Fibroblast of skin of scalp (primary cell): ENCODE data around the gene ARHGAP22.

ENCODE experiments used
- DNase-seq: peaks from one replicate; pipeline ENCODE4 v3.0.0-alpha.2; 2013

The ARHGAP22 gene

GRCh38 chr10:48495282-48496045, 109.4 kb downstream of the ARHGAP22 start:
- DNase-seq = no peak

- no peak for DNase-seq
Observed at GRCh38 chr10:48494611-48495010, 110.3 kb downstream of the ARHGAP22 start.

GRCh38 chr10:48494073-48494472, 110.8 kb downstream of the ARHGAP22 start:
- no peak for DNase-seq

- no peak for DNase-seq
Observed at GRCh38 chr10:48493083-48493871, 111.6 kb downstream of the ARHGAP22 start.

GRCh38 chr10:48492201-48492600, 112.7 kb downstream of the ARHGAP22 start:
- no peak for DNase-seq

GRCh38 chr10:48491392-48492139, 113.3 kb downstream of the ARHGAP22 start:
- no peak for DNase-seq

GRCh38 chr10:48490946-48491345, 113.9 kb downstream of the ARHGAP22 start:
- no peak for DNase-seq

- no peak for DNase-seq
Observed at GRCh38 chr10:48490571-48490940, 114.3 kb downstream of the ARHGAP22 start.

- no peak for DNase-seq
Observed at GRCh38 chr10:48489099-48489498, 115.8 kb downstream of the ARHGAP22 start.

GRCh38 chr10:48487244-48487643, 117.6 kb downstream of the ARHGAP22 start:
- no peak for DNase-seq

- DNase-seq = no peak
Observed at GRCh38 chr10:48485711-48486110, 119.2 kb downstream of the ARHGAP22 start.

- no peak for DNase-seq
Observed at GRCh38 chr10:48484911-48485310, 120.0 kb downstream of the ARHGAP22 start.

GRCh38 chr10:48482207-48482606, 122.7 kb downstream of the ARHGAP22 start:
- no peak for DNase-seq

- DNase-seq = no peak
Observed at GRCh38 chr10:48481385-48481784, 123.5 kb downstream of the ARHGAP22 start.

- no peak for DNase-seq
Observed at GRCh38 chr10:48480397-48481374, 124.2 kb downstream of the ARHGAP22 start.

- no peak for DNase-seq
Observed at GRCh38 chr10:48478980-48479811, 125.7 kb downstream of the ARHGAP22 start.

- no peak for DNase-seq
Observed at GRCh38 chr10:48478469-48478868, 126.4 kb downstream of the ARHGAP22 start.

GRCh38 chr10:48477616-48478015, 127.3 kb downstream of the ARHGAP22 start:
- DNase-seq = no peak

- no peak for DNase-seq
Observed at GRCh38 chr10:48477141-48477540, 127.7 kb downstream of the ARHGAP22 start.

- DNase-seq = no peak
Observed at GRCh38 chr10:48476279-48476982, 128.4 kb downstream of the ARHGAP22 start.

- no peak for DNase-seq
Observed at GRCh38 chr10:48475943-48476278, 129.0 kb downstream of the ARHGAP22 start.
